Natural killer cell (primary cell): Measurements from ENCODE around the gene NRXN3. TPM values are rescaled to one million over a fixed set of nuclear protein-coding genes. Genes with fewer than 3 reads are reported as not detected.

Experiments used
- ATAC-seq, 3 donors: fragments of 150-1000 bp in 2 of 3; fragments of 200-7000 bp in 1 of 3; cut with Tn5 transposase; 1 replicate in 1 of 3; 2 replicates in 2 of 3; pipeline ENCODE4 v1.10.0; 2021; ENCODE audit warnings: mild to moderate bottlenecking in 2 of 3, moderate library complexity in 2 of 3
- DNase-seq, 2 donors: peaks; one replicate each; pipeline versions ENCODE4 v3.0.0 to v3.0.0-alpha.2; 2013 to 2021; ENCODE audit warnings: mixed read lengths in 1 of 2
- H3K27ac ChIP-seq: one replicate; pipeline ENCODE4 v1.5.1; 2013; ENCODE audit warnings: mild to moderate bottlenecking, low read length
- H3K27me3 ChIP-seq: one replicate; pipeline ENCODE4 v1.6.1; 2013; ENCODE audit warnings: low read length; ENCODE audit not compliant: control insufficient read depth, insufficient read depth
- H3K36me3 ChIP-seq: one replicate; pipeline ENCODE4 v1.6.1; 2013; ENCODE audit warnings: low read length; ENCODE audit not compliant: control insufficient read depth, insufficient read depth
- H3K4me1 ChIP-seq: one replicate; pipeline ENCODE4 v1.6.1; 2013; ENCODE audit warnings: low read length; ENCODE audit not compliant: control insufficient read depth, insufficient read depth
- H3K4me3 ChIP-seq: one replicate; pipeline ENCODE4 v1.5.1; 2013; ENCODE audit warnings: low read length
- H3K9me3 ChIP-seq: one replicate; pipeline ENCODE4 v1.6.1; 2013; ENCODE audit warnings: low read length; ENCODE audit not compliant: control insufficient read depth, insufficient read depth
- H3K27ac Mint-ChIP-seq, 2 donors: one replicate each; pipeline ENCODE4 v1.8.0; 2022; ENCODE audit warnings: mild to moderate bottlenecking in 2 of 2, mixed read lengths in 2 of 2, moderate library complexity in 1 of 2
- H3K27me3 Mint-ChIP-seq, 2 donors: one replicate each; pipeline ENCODE4 v1.8.0; 2022; ENCODE audit warnings: low read depth in 2 of 2, mixed read lengths in 2 of 2
- H3K36me3 Mint-ChIP-seq: one replicate; pipeline ENCODE4 v1.8.0; 2022; ENCODE audit warnings: mixed read lengths
- H3K4me1 Mint-ChIP-seq, 2 donors: one replicate each; pipeline ENCODE4 v1.8.0; 2022; ENCODE audit warnings: mixed read lengths in 2 of 2
- H3K4me3 Mint-ChIP-seq: one replicate; pipeline ENCODE4 v1.8.0; 2022; ENCODE audit warnings: mild to moderate bottlenecking, moderate library complexity, mixed read lengths
- H3K9me3 Mint-ChIP-seq, 2 donors: one replicate each; pipeline ENCODE4 v1.8.0; 2022; ENCODE audit warnings: mixed read lengths in 2 of 2
- CTCF ChIP-seq: fragments of 200-600 bp; IDR thresholded peaks from one replicate; pipeline ENCODE4 v1.8.0; 2022; ENCODE audit warnings: antibody characterized with exemption
- WGBS: methylation state at CpG from one replicate; pipeline ENCODE4 v1.1.7; 2013; ENCODE audit warnings: missing lambda C conversion rate; ENCODE audit not compliant: insufficient coverage; 5-methylcytosine and 5-hydroxymethylcytosine counted together
- intact Hi-C: fragments of 100-400 bp; cut with micrococcal nuclease; formaldehyde crosslinking; loops from one replicate; pipeline ENCODE4 v1.14.2; 2022
- total RNA-seq, 4 donors: library from RNA; stranded (reverse); fragments of 120-200 nt in 1 of 4; gene quantifications; one replicate each; pipeline versions ENCODE4 v1.2.3 to v1.2.4, GENCODE V29; 2013 to 2022

The NRXN3 gene
- total RNA-seq, 3 donors from 2014 or later (not counting 1 experiment from before 2014, with no cell fraction given), result not detected

- no peaks in the 10 kb centered on the region for H3K4me1 ChIP-seq
- H3K27ac ChIP-seq, result no peak overlapping the region
- H3K27me3 ChIP-seq, result no peaks in the 10 kb centered on the region
- Mint-ChIP-seq H3K9me3 (peaks cover 0 to 3% of the 10 kb centered on the region in 2 donors), H3K36me3 (no peaks in the 10 kb centered on the region), H3K27ac (no peak overlapping the region), H3K27me3 (no peaks in the 10 kb centered on the region), H3K4me3 (no peak overlapping the region), H3K4me1 (no peaks in the 10 kb centered on the region)
- no peaks in the 10 kb centered on the region for H3K36me3 ChIP-seq
- WGBS, result 89% methylated on average over 5 of the region's 5 CpGs
- DNase-seq, result no peak
- no peak for ATAC-seq
- TF ChIP-seq CTCF, result no peak
- intact Hi-C loops, result no loop called here
- H3K4me3 ChIP-seq, result no peak overlapping the region
- H3K9me3 ChIP-seq, result no peaks in the 10 kb centered on the region
Observed at GRCh38 chr14:78970677-78971076, 800.5 kb downstream of the NRXN3 start.

- Mint-ChIP-seq H3K27ac (no peak overlapping the region), H3K27me3 (no peaks in the 10 kb centered on the region), H3K36me3 (no peaks in the 10 kb centered on the region), H3K9me3 (peaks cover 0 to 3% of the 10 kb centered on the region in 2 donors), H3K4me1 (no peaks in the 10 kb centered on the region), H3K4me3 (no peak overlapping the region)
- Histone ChIP-seq H3K4me3 (no peak overlapping the region), H3K4me1 (no peaks in the 10 kb centered on the region), H3K36me3 (no peaks in the 10 kb centered on the region), H3K9me3 (no peaks in the 10 kb centered on the region), H3K27ac (no peak overlapping the region), H3K27me3 (no peaks in the 10 kb centered on the region)
- DNase-seq (no peak), ATAC-seq (no peak)
- TF ChIP-seq CTCF, result no peak
- 78% methylated on average over 8 of the region's 9 CpGs for WGBS
- intact Hi-C loops, result no loop called here
Observed at GRCh38 chr14:78972440-78972839, 802.3 kb downstream of the NRXN3 start.

GRCh38 chr14:78974691-78975090 is 804.5 kb downstream of the NRXN3 start:
- Mint-ChIP-seq H3K4me3 (no peak overlapping the region), H3K36me3 (no peaks in the 10 kb centered on the region), H3K27ac (no peak overlapping the region), H3K9me3 (peaks cover 0 to 3% of the 10 kb centered on the region in 2 donors), H3K27me3 (no peaks in the 10 kb centered on the region), H3K4me1 (no peaks in the 10 kb centered on the region)
- H3K4me3 ChIP-seq, result no peak overlapping the region
- no peaks in the 10 kb centered on the region for H3K27me3 ChIP-seq
- no peaks in the 10 kb centered on the region for H3K9me3 ChIP-seq
- no peaks in the 10 kb centered on the region for H3K4me1 ChIP-seq
- DNase-seq (no peak), ATAC-seq (no peak)
- TF ChIP-seq CTCF, result no peak
- 80% methylated on average over 3 of the region's 3 CpGs for WGBS
- no peaks in the 10 kb centered on the region for H3K36me3 ChIP-seq
- H3K27ac ChIP-seq, result no peak overlapping the region
- intact Hi-C loops, result no loop called here

- Mint-ChIP-seq H3K4me1 (no peaks in the 10 kb centered on the region), H3K9me3 (peaks cover 0 to 3% of the 10 kb centered on the region in 2 donors), H3K36me3 (no peaks in the 10 kb centered on the region), H3K27me3 (no peaks in the 10 kb centered on the region), H3K4me3 (no peak overlapping the region), H3K27ac (no peak overlapping the region)
- no peaks in the 10 kb centered on the region for H3K9me3 ChIP-seq
- WGBS, result 69% methylated on average over 3 of the region's 3 CpGs
- H3K4me3 ChIP-seq, result no peak overlapping the region
- no peaks in the 10 kb centered on the region for H3K27me3 ChIP-seq
- no peak overlapping the region for H3K27ac ChIP-seq
- no peaks in the 10 kb centered on the region for H3K4me1 ChIP-seq
- no peak for DNase-seq
- no peak for TF ChIP-seq CTCF
- ATAC-seq, result no peak
- intact Hi-C loops, result no loop called here
- no peaks in the 10 kb centered on the region for H3K36me3 ChIP-seq
Observed at GRCh38 chr14:78975734-78976133, 805.6 kb downstream of the NRXN3 start.
